Mucosa of descending colon (tissue), 3 donors: Measurements from ENCODE around the gene HLA-C. TPM values are rescaled to one million over a fixed set of nuclear protein-coding genes. Genes with fewer than 3 reads are reported as not detected.
"Not testable (repeated sequence)": the region's sequence is repeated elsewhere in the genome, so short reads cannot be mapped to it uniquely, and the experiment has no call there.

Experiments
- ATAC-seq: fragments of 200-7000 bp; cut with Tn5 transposase; one replicate; pipeline ENCODE4 v1.9.1; 2020; ENCODE audit warnings: mild to moderate bottlenecking, moderate library complexity
- DNase-seq, 3 donors: peaks; one replicate each; pipeline ENCODE4 v3.0.0-alpha.2; 2020
- H3K36me3 ChIP-seq: fragments of 200-600 bp; one replicate; pipeline ENCODE4 v1.8.0; 2021; ENCODE audit warnings: low read depth, mild to moderate bottlenecking
- H3K4me1 ChIP-seq: fragments of 200-600 bp; one replicate; pipeline ENCODE4 v1.8.0; 2021; ENCODE audit warnings: low read depth, mild to moderate bottlenecking
- H3K4me3 ChIP-seq: fragments of 200-600 bp; one replicate; pipeline ENCODE4 v1.8.0; 2021; ENCODE audit warnings: mild to moderate bottlenecking
- H3K9me3 ChIP-seq: fragments of 200-600 bp; one replicate; pipeline ENCODE4 v1.8.0; 2021; ENCODE audit warnings: mild to moderate bottlenecking
- CTCF ChIP-seq: fragments of 200-600 bp; IDR thresholded peaks from one replicate; pipeline ENCODE4 v1.8.0; 2022; ENCODE audit warnings: antibody characterized with exemption, mild to moderate bottlenecking
- intact Hi-C, 2 donors: fragments of 100-400 bp; cut with DNase I in 1 of 2; cut with micrococcal nuclease in 1 of 2; formaldehyde crosslinking; loops; one replicate each; pipeline versions ENCODE4 v1.11.0 to v1.11.1; 2022; cut with DNase I, micrococcal nuclease
- total RNA-seq, 3 donors: library from RNA; stranded (reverse); fragmentation: NEBNext Ultra II Directional in 2 of 3; extraction: Animal tissue kit (Norgen Biotek cat#: 25700) in 2 of 3; gene quantifications; one replicate each; pipeline versions ENCODE4 v1.2.1 to v1.2.4, GENCODE V29; 2021 to 2023
- donor health status: DM: no; HTN: no; CAD: no; lungs with moderate emphysema.
- donor health status: DM: no; HTN: no; CAD: no.
- donor health status: DM: no; HTN: yes; CAD: no.

HLA-C gene
- total RNA-seq, 3 donors from 2014 or later: 965 to 2,616 (median 1,478) TPM

DNA sequence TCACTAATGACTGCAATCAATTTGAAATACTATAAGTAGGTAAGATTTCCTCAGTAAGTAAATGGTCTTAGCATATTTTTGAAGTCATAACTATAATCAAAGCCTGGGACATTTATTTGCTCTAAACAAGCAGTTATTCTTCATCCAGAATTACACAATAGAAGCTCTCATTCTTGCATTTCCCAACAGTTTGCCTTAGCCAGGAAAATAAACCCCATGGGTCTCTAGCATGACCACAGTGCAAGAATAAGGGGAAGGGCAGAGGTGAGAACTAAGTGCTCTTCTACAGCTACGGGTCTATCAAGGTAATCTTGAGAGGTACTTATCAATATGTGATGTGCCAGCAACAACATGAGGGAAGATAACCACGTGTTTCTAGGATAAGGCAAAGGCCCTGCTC, 14.1 kb upstream of the HLA-C start:
- intact Hi-C loops: no loop called here
- DNase-seq (no peak), ATAC-seq (no peak)
- H3K4me1 ChIP-seq: no peaks in the 10 kb centered on the region
- H3K9me3 ChIP-seq: no peaks in the 10 kb centered on the region
- no peaks in the 10 kb centered on the region for H3K36me3 ChIP-seq
- TF ChIP-seq CTCF: no peak
- no peak overlapping the region for H3K4me3 ChIP-seq

DNA sequence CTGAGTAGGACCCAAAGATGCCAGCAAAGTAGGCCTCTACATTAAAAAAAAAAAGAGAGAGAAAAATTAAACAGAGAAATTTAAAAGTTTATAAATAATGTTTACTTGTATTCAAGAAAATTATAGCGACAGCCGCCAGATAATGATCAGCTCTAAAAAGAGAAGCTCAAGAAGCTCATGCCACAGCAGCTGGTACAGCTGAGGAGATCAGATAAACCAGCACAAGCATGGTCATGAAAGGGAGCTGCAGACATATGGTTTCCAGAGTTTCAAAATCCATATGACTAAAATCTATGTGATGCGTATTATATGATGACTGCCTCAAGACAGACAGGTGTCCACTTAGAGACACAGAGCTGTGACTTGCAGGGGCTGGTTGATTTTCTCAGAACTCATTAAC, 13.6 kb upstream of the HLA-C start:
- DNase-seq (no peak), ATAC-seq (no peak)
- Histone ChIP-seq H3K36me3 (no peaks in the 10 kb centered on the region), H3K4me3 (no peak overlapping the region), H3K9me3 (no peaks in the 10 kb centered on the region), H3K4me1 (no peaks in the 10 kb centered on the region)
- intact Hi-C loops: no loop called here
- TF ChIP-seq CTCF: no peak

DNA sequence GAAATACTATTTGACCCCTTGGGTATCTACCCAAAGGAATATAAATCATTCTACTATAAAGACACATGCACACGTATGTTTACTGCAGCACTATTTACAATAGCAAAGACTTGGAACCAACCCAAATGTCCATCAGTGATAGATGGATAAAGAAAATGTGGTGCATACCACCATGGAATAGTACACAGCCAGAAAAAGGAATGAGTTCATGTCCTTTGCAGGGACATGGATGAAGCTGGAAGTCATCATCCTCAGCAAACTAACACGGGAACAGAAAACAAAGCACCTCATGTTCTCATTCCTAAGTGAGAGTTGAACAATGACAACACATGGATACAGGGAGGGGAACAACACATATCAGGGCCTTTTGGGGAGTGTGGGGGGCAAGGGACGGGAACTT, 7.8 kb upstream of the HLA-C start:
- H3K36me3 ChIP-seq, H3K4me1 ChIP-seq, H3K4me3 ChIP-seq, H3K9me3 ChIP-seq, ATAC-seq, DNase-seq: not testable (repeated sequence)
- intact Hi-C loops: loop anchor here in 1 of 2 donors (10.0 kb wide), 1 partner anchor 75 kb away; the partner anchor contains the start of gene HLA-B

DNA sequence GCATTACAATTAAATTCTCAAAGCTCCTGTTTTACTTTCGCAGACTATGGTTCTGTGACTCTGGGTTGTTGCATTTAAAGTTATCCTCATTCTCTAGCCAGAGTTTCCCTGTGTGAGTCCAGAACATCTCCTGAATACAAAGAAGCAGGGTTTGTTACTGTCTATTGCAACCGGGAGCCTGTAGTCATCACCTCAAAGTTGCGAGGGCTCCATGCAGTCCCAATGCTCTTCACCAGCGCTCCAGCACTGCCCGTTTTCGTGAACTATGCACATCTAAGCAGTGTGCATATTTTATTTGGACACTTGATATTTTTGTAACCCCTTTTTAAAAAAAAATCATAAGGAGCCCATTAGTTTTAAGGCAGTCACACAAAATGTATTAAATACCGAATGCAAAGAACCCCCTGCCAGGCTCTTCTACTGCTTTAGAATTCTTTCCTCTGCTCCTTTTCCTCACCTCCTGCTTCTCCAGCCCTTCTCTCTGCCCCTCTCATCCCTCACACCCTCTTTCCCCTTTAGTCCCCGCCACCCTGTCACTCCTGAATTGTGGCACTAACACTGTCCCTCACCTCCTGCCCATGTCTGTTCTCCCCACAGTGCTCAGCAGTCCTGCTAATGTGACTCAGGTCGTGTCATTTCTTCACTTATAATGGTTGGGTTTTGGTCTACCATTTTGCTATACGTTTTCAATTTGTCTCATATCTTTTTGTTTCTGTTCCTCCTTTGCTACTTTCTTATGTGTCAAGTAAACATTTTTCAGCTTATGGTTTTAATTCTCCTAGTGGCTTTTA, 1.1 kb upstream of the HLA-C start:
- intact Hi-C loops: loop anchor here in 1 of 2 donors (10.0 kb wide), 1 partner anchor 82 kb away; the partner anchor contains the start of gene HLA-B
- no peak for ATAC-seq
- TF ChIP-seq CTCF: no peak
- no peak overlapping the region for H3K4me3 ChIP-seq
- no peaks in the 10 kb centered on the region for H3K9me3 ChIP-seq
- peaks cover 24% of the 10 kb centered on the region for H3K4me1 ChIP-seq
- no peaks in the 10 kb centered on the region for H3K36me3 ChIP-seq
- DNase-seq: peak in 2 of 3 donors; percentile 33 to 49

- no peak for TF ChIP-seq CTCF
- Histone ChIP-seq H3K4me3 (peak overlapping the region; percentile 100), H3K9me3 (no peaks in the 10 kb centered on the region), H3K4me1 (peaks cover 24% of the 10 kb centered on the region), H3K36me3 (no peaks in the 10 kb centered on the region)
- intact Hi-C loops: loop anchor here in 1 of 2 donors (10.0 kb wide), 1 partner anchor 82 kb away; the partner anchor contains the start of gene HLA-B
- DNase-seq: no peak
- peak; percentile 42 for ATAC-seq
Observed at GRCh38 chr6:31272436-31272835, 544 bp upstream of the HLA-C start.

DNA sequence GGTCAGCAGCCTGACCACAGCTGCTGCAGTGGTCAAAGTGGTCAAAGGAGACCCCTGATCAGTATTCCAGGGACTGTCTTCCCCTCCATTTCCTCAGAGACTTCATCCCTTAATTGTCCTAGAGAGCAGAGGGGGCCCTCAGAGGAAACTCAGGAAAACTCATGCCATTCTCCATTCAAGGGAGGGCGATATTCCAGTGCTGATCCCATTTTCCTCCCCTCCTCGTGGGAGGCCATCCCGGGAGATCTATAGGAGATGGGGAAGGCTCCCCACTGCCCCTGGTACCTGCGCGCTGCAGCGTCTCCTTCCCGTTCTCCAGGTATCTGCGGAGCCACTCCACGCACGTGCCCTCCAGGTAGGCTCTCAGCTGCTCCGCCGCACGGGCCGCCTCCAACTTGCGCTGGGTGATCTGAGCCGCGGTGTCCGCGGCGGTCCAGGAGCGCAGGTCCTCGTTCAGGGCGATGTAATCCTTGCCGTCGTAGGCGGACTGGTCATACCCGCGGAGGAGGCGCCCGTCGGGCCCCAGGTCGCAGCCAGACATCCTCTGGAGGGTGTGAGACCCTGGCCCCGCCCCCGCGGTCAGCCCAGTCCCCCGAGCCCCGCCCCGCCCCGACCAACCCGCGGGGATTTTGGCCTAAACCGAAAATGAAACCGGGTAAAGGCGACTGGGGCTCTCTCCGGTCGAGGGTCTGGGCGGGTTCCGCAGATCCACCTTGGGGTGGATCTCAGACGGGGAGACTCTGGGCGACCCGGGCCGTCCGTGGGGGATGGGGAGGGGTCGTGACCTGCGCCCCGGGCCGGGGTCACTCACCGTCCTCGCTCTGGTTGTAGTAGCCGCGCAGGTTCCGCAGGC, 878 bp downstream of the HLA-C start:
- no peaks in the 10 kb centered on the region for H3K36me3 ChIP-seq
- H3K4me1 ChIP-seq: peaks cover 24% of the 10 kb centered on the region
- intact Hi-C loops: loop anchor here in 1 of 2 donors (10.0 kb wide), 1 partner anchor 84 kb away; the partner anchor contains the start of gene HLA-B
- peak; percentile 90 to 92 (median 90) for DNase-seq
- peak overlapping the region; percentile 100 for H3K4me3 ChIP-seq
- peak; percentile 73 for ATAC-seq
- no peak for TF ChIP-seq CTCF
- no peaks in the 10 kb centered on the region for H3K9me3 ChIP-seq
